B cell (primary cell): ENCODE results near the gene CHPF2. TPM values are rescaled to one million over a fixed set of nuclear protein-coding genes. Genes with fewer than 3 reads are reported as not detected.

Experiments
- ATAC-seq: fragments of 200-7000 bp; cut with Tn5 transposase; one replicate; pipeline ENCODE4 v1.10.0; 2021; ENCODE audit warnings: low read depth, mild to moderate bottlenecking, moderate number of reproducible peaks, moderate library complexity
- CTCF ChIA-PET: fragments of 350-600 bp; sonication (Branson Sonifier 250); formaldehyde crosslinking; loops from one replicate; lab custom pipeline; 2021; ENCODE audit warnings: antibody characterized with exemption, inconsistent platforms; lab: Charles Lee
- POLR2A ChIA-PET: fragments of 350-600 bp; sonication (Branson Sonifier 250); formaldehyde crosslinking; loops from one replicate; lab custom pipeline; 2021; ENCODE audit warnings: antibody characterized with exemption; lab: Charles Lee
- DNase-seq: peaks from one replicate; pipeline ENCODE4 v3.0.0; 2013
- H2AFZ ChIP-seq: 2 replicates; pipeline ENCODE4 v1.6.1; 2012; ENCODE audit warnings: mild to moderate bottlenecking, low read depth, low read length; ENCODE audit not compliant: insufficient read depth, poor library complexity, severe bottlenecking
- H3K27ac ChIP-seq, 2 donors: 1 replicate in 1 of 2; 2 replicates in 1 of 2; pipeline ENCODE4 v1.5.1; 2012 to 2013; ENCODE audit warnings: low read length in 2 of 2, mild to moderate bottlenecking in 2 of 2, moderate library complexity in 1 of 2
- H3K27me3 ChIP-seq, 4 experiments: fragments of 200-600 bp in 1 of 4; sonication (generic) in 1 of 4; replicated peaks in 1 of 4; 1 replicate in 2 of 4; 2 replicates in 2 of 4; pipeline versions ENCODE4 v1.6.1 to v1.7.0; 2013 to 2016; ENCODE audit warnings: low read length in 3 of 4, mild to moderate bottlenecking in 2 of 4, mixed read lengths in 1 of 4, moderate library complexity in 1 of 4; ENCODE audit not compliant: insufficient read depth in 4 of 4, control insufficient read depth in 3 of 4; ENCODE audit errors: control extremely low read depth in 1 of 4
- H3K36me3 ChIP-seq, 2 experiments: replicated peaks in 1 of 2; 1 replicate in 1 of 2; 2 replicates in 1 of 2; pipeline versions ENCODE4 v1.6.1 to v1.7.1; 2013; ENCODE audit warnings: low read length in 1 of 2; ENCODE audit not compliant: insufficient read depth in 2 of 2, control insufficient read depth in 1 of 2; ENCODE audit errors: control extremely low read depth in 1 of 2, extremely low read depth in 1 of 2
- H3K4me1 ChIP-seq, 2 donors: fragments of 200-600 bp in 1 of 2; sonication (generic) in 1 of 2; 1 replicate in 1 of 2; 2 replicates in 1 of 2; pipeline versions ENCODE4 v1.5.1 to v1.6.1; 2013 to 2017; ENCODE audit warnings: low read length in 2 of 2; ENCODE audit not compliant: control insufficient read depth in 2 of 2, insufficient read depth in 2 of 2
- H3K4me2 ChIP-seq: replicated peaks from 2 replicates; pipeline ENCODE3; 2012; ENCODE audit warnings: mild to moderate bottlenecking, low read depth, low read length; ENCODE audit not compliant: poor library complexity, severe bottlenecking
- H3K4me3 ChIP-seq, 5 experiments: fragments of 200-600 bp in 1 of 5; sonication (generic) in 1 of 5; 1 replicate in 3 of 5; 2 replicates in 2 of 5; pipeline versions ENCODE4 v1.5.1 to v1.7.0; 2011 to 2016; ENCODE audit warnings: low read length in 4 of 5, mild to moderate bottlenecking in 4 of 5, low read depth in 2 of 5, control low read depth in 1 of 5, moderate library complexity in 1 of 5; ENCODE audit not compliant: insufficient read depth in 1 of 5; ENCODE audit errors: control extremely low read depth in 1 of 5, extremely low read depth in 1 of 5
- H3K79me2 ChIP-seq: fragments of 200-600 bp; sonication (generic); one replicate; pipeline ENCODE4 v1.6.0; 2016; ENCODE audit warnings: low read length; ENCODE audit not compliant: control insufficient read depth, insufficient read depth
- H3K9ac ChIP-seq: fragments of 200-600 bp; sonication (generic); 2 replicates; pipeline ENCODE4 v1.6.1; 2017; ENCODE audit warnings: mild to moderate bottlenecking, low read length, moderate library complexity
- H3K9me3 ChIP-seq, 3 donors: one replicate each; pipeline versions ENCODE4 v1.6.1 to v1.7.1; 2013; ENCODE audit warnings: low read length in 2 of 3; ENCODE audit not compliant: control insufficient read depth in 2 of 3, insufficient read depth in 1 of 3; ENCODE audit errors: control extremely low read depth in 1 of 3
- H4K20me1 ChIP-seq: 2 replicates; pipeline ENCODE4 v1.6.0; 2012; ENCODE audit warnings: mild to moderate bottlenecking, low read length; ENCODE audit not compliant: insufficient read depth, control insufficient read depth, poor library complexity, severe bottlenecking
- H3K27ac Mint-ChIP-seq: one replicate; pipeline ENCODE4 v1.8.0; 2021; ENCODE audit warnings: mixed read lengths
- H3K27me3 Mint-ChIP-seq: one replicate; pipeline ENCODE4 v1.8.0; 2021; ENCODE audit warnings: mixed read lengths
- H3K4me1 Mint-ChIP-seq: one replicate; pipeline ENCODE4 v1.8.0; 2021; ENCODE audit warnings: mixed read lengths
- H3K4me3 Mint-ChIP-seq: one replicate; pipeline ENCODE4 v1.8.0; 2021; ENCODE audit warnings: mixed read lengths
- H3K9me3 Mint-ChIP-seq: one replicate; pipeline ENCODE4 v1.8.0; 2022; ENCODE audit warnings: mixed read lengths; ENCODE audit not compliant: insufficient read depth
- CTCF ChIP-seq: fragments of 200-600 bp; IDR thresholded peaks from one replicate; pipeline ENCODE4 v1.8.0; 2022; ENCODE audit warnings: antibody characterized with exemption, mild to moderate bottlenecking
- EZH2 ChIP-seq: IDR thresholded peaks from 2 replicates; pipeline ENCODE4 v1.6.1; 2012; ENCODE audit warnings: borderline replicate concordance, low read depth, mild to moderate bottlenecking, moderate library complexity, low read length; ENCODE audit not compliant: insufficient read depth, poor library complexity, severe bottlenecking
- WGBS: methylation state at CpG from one replicate; pipeline ENCODE4 v1.1.5; 2013; ENCODE audit warnings: missing lambda C conversion rate; ENCODE audit not compliant: insufficient coverage; 5-methylcytosine and 5-hydroxymethylcytosine counted together
- intact Hi-C: fragments of 100-400 bp; cut with micrococcal nuclease; formaldehyde crosslinking; loops from one replicate; pipeline ENCODE4 v1.10.0; 2022
- polyA plus RNA-seq: library from polyadenylated mRNA; depleted of rRNA; stranded (reverse); fragments of >200 nt; gene quantifications from 2 replicates; pipeline ENCODE4 v1.2.3, GENCODE V29; 2012
- total RNA-seq, 2 donors: library from RNA; stranded (reverse); fragments of 120-200 nt in 1 of 2; gene quantifications; 1 replicate in 1 of 2; 2 replicates in 1 of 2; pipeline versions ENCODE4 v1.2.3 to v1.2.4, GENCODE V29; 2013 to 2022

CHPF2 gene
- total and polyA plus RNA-seq, 2 donors (not counting 1 experiment from before 2014, with no cell fraction given), result 39.4 to 39.9 TPM

GRCh38 chr7:151228024-151228866, 4.0 kb upstream of the CHPF2 start:
- peaks cover 19% of the 10 kb centered on the region for H4K20me1 ChIP-seq
- H3K4me3 ChIP-seq, result peak overlapping the region; percentile 60 to 97 (median 81)
- DNase-seq (no peak), ATAC-seq (no peak)
- Mint-ChIP-seq H3K9me3 (no peaks in the 10 kb centered on the region), H3K4me1 (peaks cover 53% of the 10 kb centered on the region), H3K4me3 (peak overlapping the region; percentile 95), H3K27ac (peak overlapping the region; percentile 56), H3K27me3 (no peaks in the 10 kb centered on the region)
- intact Hi-C loops, result no loop called here
- CTCF ChIA-PET, result interaction anchor here (1.3 to 4.4 kb wide), 2 partner anchors 16 to 76 kb away, joined by 4 to 34 read pairs; no protein-coding TSS in a partner anchor
- H2AFZ ChIP-seq, result peak overlapping the region; percentile 99
- peak overlapping the region; percentile 78 for H3K4me2 ChIP-seq
- TF ChIP-seq CTCF, result no peak
- H3K79me2 ChIP-seq, result peaks cover 38% of the 10 kb centered on the region
- peaks cover 27 to 31% of the 10 kb centered on the region in 2 donors for H3K4me1 ChIP-seq
- peaks cover 0 to 18% of the 10 kb centered on the region in 2 experiments for H3K36me3 ChIP-seq
- WGBS, result 76% methylated on average over 3 of the region's 10 CpGs
- H3K27ac ChIP-seq, result peak overlapping the region in 1 of 2 donors; percentile 73
- H3K9ac ChIP-seq, result peak overlapping the region; percentile 92
- no peaks in the 10 kb centered on the region for H3K27me3 ChIP-seq
- H3K9me3 ChIP-seq, result no peaks in the 10 kb centered on the region
- POLR2A ChIA-PET, result interaction anchor here (1.4 kb wide), 1 partner anchor 16 kb away, joined by 13 read pairs; no protein-coding TSS in a partner anchor

GRCh38 chr7:151229249-151229648, 3.0 kb upstream of the CHPF2 start:
- ChIA-PET POLR2A (no interaction called here), CTCF (interaction anchor here (4.4 kb wide), 1 partner anchor 15 kb away, joined by 34 read pairs; no protein-coding TSS in a partner anchor)
- no peak overlapping the region for H3K4me3 ChIP-seq
- H3K27me3 ChIP-seq, result no peaks in the 10 kb centered on the region
- H3K9me3 ChIP-seq, result no peaks in the 10 kb centered on the region
- H2AFZ ChIP-seq, result no peak overlapping the region
- Mint-ChIP-seq H3K4me3 (no peak overlapping the region), H3K9me3 (no peaks in the 10 kb centered on the region), H3K27me3 (no peaks in the 10 kb centered on the region), H3K4me1 (peaks cover 62% of the 10 kb centered on the region), H3K27ac (no peak overlapping the region)
- intact Hi-C loops, result no loop called here
- H3K27ac ChIP-seq, result no peak overlapping the region
- 100% methylated on average over 6 of the region's 10 CpGs for WGBS
- H4K20me1 ChIP-seq, result peaks cover 29% of the 10 kb centered on the region
- peaks cover 48% of the 10 kb centered on the region for H3K79me2 ChIP-seq
- H3K4me1 ChIP-seq, result peaks cover 34 to 42% of the 10 kb centered on the region in 2 donors
- H3K4me2 ChIP-seq, result no peak overlapping the region
- no peak overlapping the region for H3K9ac ChIP-seq
- no peak for TF ChIP-seq EZH2
- TF ChIP-seq CTCF, result no peak
- DNase-seq (no peak), ATAC-seq (no peak)
- H3K36me3 ChIP-seq, result peaks cover 0 to 8% of the 10 kb centered on the region in 2 experiments
